ENCODE data around the gene PADI2. TPM values are rescaled to one million over a fixed set of nuclear protein-coding genes. Genes with fewer than 3 reads are reported as not detected.
A peak's percentile ranks its signal among the peaks of the same experiment; 100 is the strongest.

Gene PADI2
- 100 to 1,000 TPM in 2 of 10 donors, 10 to 100 TPM in 8; 28.5 to 126 (median 87.6) TPM for polyA plus RNA-seq (ENCODE audit: insufficient read length in 10 of 10)
- long read RNA-seq, donor 1, full-length matches to known transcripts: 9 of 9 reads
- long read RNA-seq, donor 1, partial matches to known transcripts: 0 of 9 reads
- long read RNA-seq, donor 1, other reads (novel, unspliced or antisense): 0 of 9 reads
- long read RNA-seq, donor 2, full-length matches to known transcripts: 17 of 22 reads
- long read RNA-seq, donor 2, partial matches to known transcripts: 5 of 22 reads
- long read RNA-seq, donor 2, other reads (novel, unspliced or antisense): 0 of 22 reads
- long read RNA-seq, donor 3: 0 reads
- long read RNA-seq, donor 4, full-length matches to known transcripts: 5 of 5 reads
- long read RNA-seq, donor 4, partial matches to known transcripts: 0 of 5 reads
- long read RNA-seq, donor 4, other reads (novel, unspliced or antisense): 0 of 5 reads
- long read RNA-seq, donor 5, full-length matches to known transcripts: 15 of 15 reads
- long read RNA-seq, donor 5, partial matches to known transcripts: 0 of 15 reads
- long read RNA-seq, donor 5, other reads (novel, unspliced or antisense): 0 of 15 reads
- long read RNA-seq, donor 6, full-length matches to known transcripts: 15 of 15 reads
- long read RNA-seq, donor 6, partial matches to known transcripts: 0 of 15 reads
- long read RNA-seq, donor 6, other reads (novel, unspliced or antisense): 0 of 15 reads
- long read RNA-seq, donor 7, full-length matches to known transcripts: 6 of 6 reads
- long read RNA-seq, donor 7, partial matches to known transcripts: 0 of 6 reads
- long read RNA-seq, donor 7, other reads (novel, unspliced or antisense): 0 of 6 reads
- long read RNA-seq, donor 8, full-length matches to known transcripts: 1 of 1 reads
- long read RNA-seq, donor 8, partial matches to known transcripts: 0 of 1 reads
- long read RNA-seq, donor 8, other reads (novel, unspliced or antisense): 0 of 1 reads
- long read RNA-seq, donor 9, full-length matches to known transcripts: 1 of 1 reads
- long read RNA-seq, donor 9, partial matches to known transcripts: 0 of 1 reads
- long read RNA-seq, donor 9, other reads (novel, unspliced or antisense): 0 of 1 reads

GRCh38 chr1:17119076-17119772 lies at the start of gene PADI2:
Gene PADI2, minus strand, starts transcription at chr1:17119451. Its CDS starts 80 bp downstream, at chr1:17119371.
- DNase-seq: peak in 1 of 3 donors; percentile 54

GRCh38 chr1:17168091-17168876 lies 49.0 kb upstream of the PADI2 start:
- DNase-seq: peak in 1 of 3 donors; percentile 65

- DNase-seq: no peak
These were observed 48.5 kb upstream of the PADI2 start for GRCh38 chr1:17167786-17168090.

- no peak for DNase-seq
These were observed 48.0 kb upstream of the PADI2 start for GRCh38 chr1:17167041-17167785.

GRCh38 chr1:17165823-17166222 lies 46.6 kb upstream of the PADI2 start:
- no peak for DNase-seq

GRCh38 chr1:17163789-17164666 lies 44.8 kb upstream of the PADI2 start:
- DNase-seq: no peak

- DNase-seq: no peak
These were observed 44.1 kb upstream of the PADI2 start for GRCh38 chr1:17163371-17163770.

GRCh38 chr1:17162941-17163340 lies 43.7 kb upstream of the PADI2 start:
- DNase-seq: no peak

- no peak for DNase-seq
These were observed 42.9 kb upstream of the PADI2 start for GRCh38 chr1:17161926-17162800.

GRCh38 chr1:17161137-17161740 lies 42.0 kb upstream of the PADI2 start:
- no peak for DNase-seq

GRCh38 chr1:17158961-17159360 lies 39.7 kb upstream of the PADI2 start:
- DNase-seq: no peak

GRCh38 chr1:17156108-17156507 lies 36.9 kb upstream of the PADI2 start:
- DNase-seq: no peak

GRCh38 chr1:17155257-17155920 lies 36.1 kb upstream of the PADI2 start:
- DNase-seq: no peak

- no peak for DNase-seq
These were observed 30.5 kb upstream of the PADI2 start for GRCh38 chr1:17149771-17150170.

- no peak for DNase-seq
These were observed 29.8 kb upstream of the PADI2 start for GRCh38 chr1:17148950-17149608.

- DNase-seq: no peak
These were observed 26.4 kb upstream of the PADI2 start for GRCh38 chr1:17145648-17146047.

- no peak for DNase-seq
These were observed 24.5 kb upstream of the PADI2 start for GRCh38 chr1:17143760-17144159.
